Measurements from ENCODE around the gene ZNF784.
A peak's percentile ranks its signal among the peaks of the same experiment; 100 is the strongest.

ZNF784 gene

GRCh38 chr19:55579766-55580621 lies 44.4 kb downstream of the ZNF784 start:
- no peaks in the 10 kb centered on the region for H3K9me3 ChIP-seq (ENCODE audit: control insufficient read depth, insufficient read depth, low read depth, low read length)
- CTCF ChIA-PET = interaction anchor here (0.6 to 0.7 kb wide), 3 partner anchors 10 to 75 kb away, joined by 3 to 4 read pairs (median 3); no protein-coding TSS in a partner anchor
- peak overlapping the region; percentile 100 for H3K4me3 ChIP-seq (ENCODE audit: low read depth, low read length)
- POLR2A ChIA-PET = interaction anchor here (0.7 to 3.2 kb wide), 6 partner anchors 9 to 1463 kb away, joined by 3 to 21 read pairs (median 4); partner anchors contain the start of genes FIZ1 and ZNF524
- no peaks in the 10 kb centered on the region for H3K4me1 ChIP-seq (ENCODE audit: control insufficient read depth, insufficient read depth, low read length)
- peak overlapping the region; percentile 80 for H3K27ac ChIP-seq (ENCODE audit: extremely low read depth, low read depth, low read length)
- H3K36me3 ChIP-seq (ENCODE audit: control insufficient read depth in 2 of 2, insufficient read depth in 1 of 2, low read length in 2 of 2) = peaks cover 9 to 20% of the 10 kb centered on the region in 2 experiments; a peak in 2 of 3 replicates
- TF ChIP-seq ZIC2 (tag by site-specific recombination; IDR thresholded peaks at IDR 0.05) (no peak), ZNF488 (tag by site-specific recombination; IDR thresholded peaks at IDR 0.05) (no peak), ZNF391 (tag by site-specific recombination; IDR thresholded peaks at IDR 0.05; ENCODE audit: borderline replicate concordance, low read depth) (no peak), ZNF16 (tag by site-specific recombination; IDR thresholded peaks at IDR 0.05; ENCODE audit: low read depth) (no peak), ZNF398 (tag by site-specific recombination; IDR thresholded peaks at IDR 0.05) (peak; percentile 73), ZNF157 (tag by site-specific recombination; IDR thresholded peaks at IDR 0.05) (no peak), ZNF600 (tag by site-specific recombination; IDR thresholded peaks at IDR 0.05) (peak; percentile 10; the same call in 1 of the 2 replicates), ZNF416 (tag by site-specific recombination; IDR thresholded peaks at IDR 0.05) (no peak), BCL11B (tag by site-specific recombination; IDR thresholded peaks at IDR 0.05; ENCODE audit: low read depth) (no peak), ZNF404 (tag by site-specific recombination; IDR thresholded peaks at IDR 0.05) (no peak), ZBTB21 (tag by site-specific recombination; IDR thresholded peaks at IDR 0.05) (no peak), ZNF19 (tag by site-specific recombination; IDR thresholded peaks at IDR 0.05; ENCODE audit: low read depth) (no peak), ZNF174 (tag by site-specific recombination; IDR thresholded peaks at IDR 0.05) (no peak), ZNF280C (tag by site-specific recombination; IDR thresholded peaks at IDR 0.05) (no peak), HOXD13 (CRISPR knock-in tag; IDR thresholded peaks at IDR 0.05; ENCODE audit: borderline replicate concordance) (peak; percentile 43; the same call in 1 of the 2 replicates), PRDM10 (tag by site-specific recombination; IDR thresholded peaks at IDR 0.05) (peak; percentile 21; the same call in 1 of the 2 replicates), ZNF658 (tag by site-specific recombination; IDR thresholded peaks at IDR 0.05) (no peak), KLF7 (tag by site-specific recombination; IDR thresholded peaks at IDR 0.05; ENCODE audit: borderline replicate concordance) (no peak), ZNF530 (tag by site-specific recombination; IDR thresholded peaks at IDR 0.05; ENCODE audit: low read depth) (no peak), INSM2 (tag by site-specific recombination; IDR thresholded peaks at IDR 0.05) (no peak), SCRT1 (tag by site-specific recombination; IDR thresholded peaks at IDR 0.05; ENCODE audit: borderline replicate concordance) (no peak), ZNF629 (tag by site-specific recombination; IDR thresholded peaks at IDR 0.05) (no peak), TCF7L2 (IDR thresholded peaks at IDR 0.05; ENCODE audit: borderline replicate concordance, low read depth, low read length) (no peak), ZNF501 (tag by site-specific recombination; IDR thresholded peaks at IDR 0.05) (no peak), ZNF426 (tag by site-specific recombination; IDR thresholded peaks at IDR 0.05) (no peak), ZNF132 (tag by site-specific recombination; IDR thresholded peaks at IDR 0.05; ENCODE audit: borderline replicate concordance) (no peak), GLIS1 (tag by site-specific recombination; IDR thresholded peaks at IDR 0.05) (peak; percentile 79)
